ENCODE results near the gene FAM184A. TPM values are rescaled to one million over a fixed set of nuclear protein-coding genes. Genes with fewer than 3 reads are reported as not detected.
"Not testable (repeated sequence)": the region's sequence is repeated elsewhere in the genome, so short reads cannot be mapped to it uniquely, and the experiment has no call there.

Gene FAM184A
- total RNA-seq, 1 experiment from 2014 or later: 13.3 TPM

GRCh38 chr6:119020597-119021561 is 57.6 kb downstream of the FAM184A start:
- POLR2A ChIA-PET: no interaction called here
- Mint-ChIP-seq H3K9me3 (peaks cover 10% of the 10 kb centered on the region), H3K27ac (no peak overlapping the region), H3K27me3 (ENCODE audit: low read depth) (peaks cover 8% of the 10 kb centered on the region), H3K4me3 (no peak overlapping the region), H3K4me1 (peaks cover 29% of the 10 kb centered on the region), H3K36me3 (peaks cover 18% of the 10 kb centered on the region)
- ATAC-seq (no peak), DNase-seq (ENCODE audit: low spot score) (no peak)
- TF ChIP-seq, protein P1, sequence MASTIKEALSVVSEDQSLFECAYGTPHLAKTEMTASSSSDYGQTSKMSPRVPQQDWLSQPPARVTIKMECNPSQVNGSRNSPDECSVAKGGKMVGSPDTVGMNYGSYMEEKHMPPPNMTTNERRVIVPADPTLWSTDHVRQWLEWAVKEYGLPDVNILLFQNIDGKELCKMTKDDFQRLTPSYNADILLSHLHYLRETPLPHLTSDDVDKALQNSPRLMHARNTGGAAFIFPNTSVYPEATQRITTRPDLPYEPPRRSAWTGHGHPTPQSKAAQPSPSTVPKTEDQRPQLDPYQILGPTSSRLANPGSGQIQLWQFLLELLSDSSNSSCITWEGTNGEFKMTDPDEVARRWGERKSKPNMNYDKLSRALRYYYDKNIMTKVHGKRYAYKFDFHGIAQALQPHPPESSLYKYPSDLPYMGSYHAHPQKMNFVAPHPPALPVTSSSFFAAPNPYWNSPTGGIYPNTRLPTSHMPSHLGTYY (CRISPR knock-in tag; IDR thresholded peaks at IDR 0.05): no peak
- TF ChIP-seq NFYB (CRISPR knock-in tag; conservative IDR thresholded peaks at IDR 0.05; ENCODE audit: low read depth): no peak
- TF ChIP-seq ZNF263 (CRISPR knock-in tag; IDR thresholded peaks at IDR 0.05; ENCODE audit: low read depth): no peak
- TF ChIP-seq TEAD4 (CRISPR knock-in tag; IDR thresholded peaks at IDR 0.05): no peak
- no peak for TF ChIP-seq EMX1 (CRISPR knock-in tag; IDR thresholded peaks at IDR 0.05)
- TF ChIP-seq, protein P2, sequence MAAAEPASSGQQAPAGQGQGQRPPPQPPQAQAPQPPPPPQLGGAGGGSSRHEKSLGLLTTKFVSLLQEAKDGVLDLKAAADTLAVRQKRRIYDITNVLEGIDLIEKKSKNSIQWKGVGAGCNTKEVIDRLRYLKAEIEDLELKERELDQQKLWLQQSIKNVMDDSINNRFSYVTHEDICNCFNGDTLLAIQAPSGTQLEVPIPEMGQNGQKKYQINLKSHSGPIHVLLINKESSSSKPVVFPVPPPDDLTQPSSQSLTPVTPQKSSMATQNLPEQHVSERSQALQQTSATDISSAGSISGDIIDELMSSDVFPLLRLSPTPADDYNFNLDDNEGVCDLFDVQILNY (CRISPR knock-in tag; IDR thresholded peaks at IDR 0.05): no peak
- no peak for TF ChIP-seq FOXK1 (CRISPR knock-in tag; IDR thresholded peaks at IDR 0.05)
- TF ChIP-seq ZNF423 (CRISPR knock-in tag; IDR thresholded peaks at IDR 0.05): no peak
- no peak for TF ChIP-seq ZNF281 (CRISPR knock-in tag; IDR thresholded peaks at IDR 0.05)
- no peak for TF ChIP-seq ELF4 (CRISPR knock-in tag; IDR thresholded peaks at IDR 0.05; ENCODE audit: low read depth)
- no peak for TF ChIP-seq ZNF219 (CRISPR knock-in tag; IDR thresholded peaks at IDR 0.05; ENCODE audit: borderline replicate concordance)
- TF ChIP-seq RORB (CRISPR knock-in tag; IDR thresholded peaks at IDR 0.05): no peak
- TF ChIP-seq PRRX2 (CRISPR knock-in tag; IDR thresholded peaks at IDR 0.05): no peak
- no peak for TF ChIP-seq NR2C2 (CRISPR knock-in tag; IDR thresholded peaks at IDR 0.05)
- TF ChIP-seq, protein P3, sequence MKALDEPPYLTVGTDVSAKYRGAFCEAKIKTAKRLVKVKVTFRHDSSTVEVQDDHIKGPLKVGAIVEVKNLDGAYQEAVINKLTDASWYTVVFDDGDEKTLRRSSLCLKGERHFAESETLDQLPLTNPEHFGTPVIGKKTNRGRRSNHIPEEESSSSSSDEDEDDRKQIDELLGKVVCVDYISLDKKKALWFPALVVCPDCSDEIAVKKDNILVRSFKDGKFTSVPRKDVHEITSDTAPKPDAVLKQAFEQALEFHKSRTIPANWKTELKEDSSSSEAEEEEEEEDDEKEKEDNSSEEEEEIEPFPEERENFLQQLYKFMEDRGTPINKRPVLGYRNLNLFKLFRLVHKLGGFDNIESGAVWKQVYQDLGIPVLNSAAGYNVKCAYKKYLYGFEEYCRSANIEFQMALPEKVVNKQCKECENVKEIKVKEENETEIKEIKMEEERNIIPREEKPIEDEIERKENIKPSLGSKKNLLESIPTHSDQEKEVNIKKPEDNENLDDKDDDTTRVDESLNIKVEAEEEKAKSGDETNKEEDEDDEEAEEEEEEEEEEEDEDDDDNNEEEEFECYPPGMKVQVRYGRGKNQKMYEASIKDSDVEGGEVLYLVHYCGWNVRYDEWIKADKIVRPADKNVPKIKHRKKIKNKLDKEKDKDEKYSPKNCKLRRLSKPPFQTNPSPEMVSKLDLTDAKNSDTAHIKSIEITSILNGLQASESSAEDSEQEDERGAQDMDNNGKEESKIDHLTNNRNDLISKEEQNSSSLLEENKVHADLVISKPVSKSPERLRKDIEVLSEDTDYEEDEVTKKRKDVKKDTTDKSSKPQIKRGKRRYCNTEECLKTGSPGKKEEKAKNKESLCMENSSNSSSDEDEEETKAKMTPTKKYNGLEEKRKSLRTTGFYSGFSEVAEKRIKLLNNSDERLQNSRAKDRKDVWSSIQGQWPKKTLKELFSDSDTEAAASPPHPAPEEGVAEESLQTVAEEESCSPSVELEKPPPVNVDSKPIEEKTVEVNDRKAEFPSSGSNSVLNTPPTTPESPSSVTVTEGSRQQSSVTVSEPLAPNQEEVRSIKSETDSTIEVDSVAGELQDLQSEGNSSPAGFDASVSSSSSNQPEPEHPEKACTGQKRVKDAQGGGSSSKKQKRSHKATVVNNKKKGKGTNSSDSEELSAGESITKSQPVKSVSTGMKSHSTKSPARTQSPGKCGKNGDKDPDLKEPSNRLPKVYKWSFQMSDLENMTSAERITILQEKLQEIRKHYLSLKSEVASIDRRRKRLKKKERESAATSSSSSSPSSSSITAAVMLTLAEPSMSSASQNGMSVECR (CRISPR knock-in tag; IDR thresholded peaks at IDR 0.05; ENCODE audit: borderline replicate concordance): no peak
- CTCF ChIA-PET: no interaction called here

- H3K27me3 Mint-ChIP-seq (ENCODE audit: low read depth); CTCF ChIA-PET; POLR2A ChIA-PET; H3K4me3 Mint-ChIP-seq; ATAC-seq; DNase-seq (ENCODE audit: low spot score); H3K4me1 Mint-ChIP-seq; H3K27ac Mint-ChIP-seq: not testable (repeated sequence)
- peaks cover 21% of the 10 kb centered on the region for H3K9me3 Mint-ChIP-seq
- peaks cover 41% of the 10 kb centered on the region for H3K36me3 Mint-ChIP-seq
Observed at GRCh38 chr6:119015165-119015564, 63.3 kb downstream of the FAM184A start.

Measured in WTC11 (cell line).